GM12878 (cell line): ENCODE data around the gene GRIFIN. TPM values are rescaled to one million over a fixed set of nuclear protein-coding genes. Genes with fewer than 3 reads are reported as not detected.

Experiments used
- ATAC-seq: fragments of 200-7000 bp; cut with Tn5 transposase; 3 replicates; pipeline ENCODE4 v1.9.1; 2020; ENCODE audit warnings: mild to moderate bottlenecking, moderate library complexity
- BruUV-seq: library from RNA; stranded (reverse); fragments of 400-500 nt; replicated peaks from 2 replicates; lab custom pipeline; 2021; lab: Mats Ljungman, UMichigan
- CTCF ChIA-PET: fragments of 300-600 bp; sonication (Branson Sonifier 250); formaldehyde crosslinking; extraction: SDS; loops from one replicate; lab custom pipeline; 2021; ENCODE audit warnings: inconsistent platforms; lab: Yijun Ruan, JAX
- POLR2A ChIA-PET: fragments of 350-600 bp; formaldehyde crosslinking; extraction: SDS; loops from one replicate; lab custom pipeline; 2021; ENCODE audit warnings: inconsistent platforms; lab: Charles Lee
- RAD21 ChIA-PET: fragments of 300-600 bp; sonication (Branson Sonifier 250); formaldehyde crosslinking; loops from one replicate; lab custom pipeline; 2023; ENCODE audit warnings: antibody characterized with exemption; ENCODE audit not compliant: unreplicated experiment; lab: Charles Lee
- SMC1A ChIA-PET: fragments of 300-600 bp; sonication (Branson Sonifier 250); formaldehyde crosslinking; loops from one replicate; lab custom pipeline; 2023; ENCODE audit not compliant: unreplicated experiment, uncharacterized antibody; lab: Charles Lee
- DNase-seq: peaks from one replicate; pipeline ENCODE4 v3.0.0-alpha.2; 2011; ENCODE audit warnings: low read depth, low spot score
- FAIRE-seq: peaks from 3 replicates; lab custom pipeline; 2011; peaks lifted over from hg19 to GRCh38; lab: Jason Lieb, UNC
- H2AFZ ChIP-seq: 2 replicates; pipeline ENCODE4 v1.6.0; 2011; ENCODE audit warnings: low read depth, low read length, control low read depth; ENCODE audit not compliant: control insufficient read depth
- H3K27ac ChIP-seq: 2 replicates; pipeline ENCODE4 v1.5.1; 2011; ENCODE audit warnings: control low read depth; ENCODE audit not compliant: control insufficient read depth, insufficient read depth
- H3K27me3 ChIP-seq, 2 experiments: replicated peaks in 1 of 2; 2 replicates each; pipeline versions ENCODE4 v1.6.0 to v1.6.1; 2011; ENCODE audit warnings: low read length in 1 of 2; ENCODE audit not compliant: control insufficient read depth in 2 of 2, insufficient read depth in 2 of 2
- H3K36me3 ChIP-seq, 2 experiments: 2 replicates each; pipeline ENCODE4 v1.5.1; 2011; ENCODE audit warnings: low read length in 1 of 2; ENCODE audit not compliant: control insufficient read depth in 2 of 2, insufficient read depth in 2 of 2
- H3K4me1 ChIP-seq: 2 replicates; pipeline ENCODE4 v1.6.1; 2011; ENCODE audit warnings: mild to moderate bottlenecking, low read length, moderate library complexity, mixed read lengths; ENCODE audit not compliant: control insufficient read depth, insufficient read depth
- H3K4me2 ChIP-seq: 2 replicates; pipeline ENCODE4 v1.6.0; 2011; ENCODE audit warnings: control low read depth; ENCODE audit not compliant: control insufficient read depth, insufficient read depth
- H3K4me3 ChIP-seq: fragments of 200-600 bp; sonication (generic); 2 replicates; pipeline ENCODE4 v1.5.1; 2016
- H3K79me2 ChIP-seq: 2 replicates; pipeline ENCODE4 v1.6.0; 2011; ENCODE audit warnings: low read length; ENCODE audit not compliant: control insufficient read depth, insufficient read depth
- H3K9ac ChIP-seq: 2 replicates; pipeline ENCODE4 v1.8.0; 2011; ENCODE audit warnings: low read length, control low read depth, mixed read lengths; ENCODE audit not compliant: control insufficient read depth, insufficient read depth
- H3K9me3 ChIP-seq: replicated peaks from 3 replicates; pipeline ENCODE4 v1.5.1; 2011; ENCODE audit warnings: mild to moderate bottlenecking, low read length; ENCODE audit not compliant: control insufficient read depth, insufficient read depth
- H4K20me1 ChIP-seq: 2 replicates; pipeline ENCODE4 v1.6.0; 2011; ENCODE audit not compliant: control insufficient read depth, insufficient read depth
- ETV6 ChIP-seq, 2 experiments: fragments of 450-650 bp in 1 of 2; IDR thresholded peaks in 1 of 2; conservative IDR thresholded peaks in 1 of 2; 2 replicates each; pipeline ENCODE4 v1.6.1; 2014; ENCODE audit warnings: antibody characterized with exemption in 1 of 2, borderline replicate concordance in 1 of 2, low read depth in 1 of 2, mild to moderate bottlenecking in 1 of 2, moderate library complexity in 1 of 2
- REST ChIP-seq: IDR thresholded peaks from 2 replicates; pipeline ENCODE4 v1.6.1; 2012; ENCODE audit warnings: mild to moderate bottlenecking, low read depth, low read length
- WGBS: methylation state at CpG from one replicate; pipeline ENCODE4 v1.1.6; 2016; ENCODE audit warnings: low lambda C conversion rate; ENCODE audit not compliant: insufficient replicate concordance, insufficient coverage; ENCODE audit errors: missing lambda C conversion rate; 5-methylcytosine and 5-hydroxymethylcytosine counted together
- in situ Hi-C: fragments of 300-500 bp; cut with MboI; formaldehyde crosslinking; loops from 9 replicates; pipeline ENCODE4 v1.14.3; 2018; ENCODE audit warnings: mixed read lengths
- intact Hi-C: fragments of 100-400 bp; cut with micrococcal nuclease; formaldehyde crosslinking; loops from one replicate; pipeline ENCODE4 v1.14.2; 2022; ENCODE audit not compliant: unreplicated experiment
- polyA plus RNA-seq, 11 experiments: library from polyadenylated mRNA; depleted of rRNA in 4 of 11; unstranded in 6 of 11; stranded (reverse) in 5 of 11; fragments of >200 nt; fragmentation: Nextera tagmentation in 4 of 11; fragmentation: Illumina TruSeq in 1 of 11; extraction: Ambion mirVana in 4 of 11; extraction: Trizol in 1 of 11; gene quantifications; 1 replicate in 1 of 11; 2 replicates in 10 of 11; pipeline versions ENCODE4 v1.2.1 to v1.2.3, GENCODE V29; 2011 to 2016; ENCODE audit warnings: inconsistent platforms in 2 of 11, missing spikeins in 2 of 11, low read depth in 1 of 11
- total RNA-seq, 4 experiments: library from RNA; depleted of rRNA in 3 of 4; stranded (reverse); fragments of >200 nt in 3 of 4; fragmentation: Illumina TruSeq in 1 of 4; extraction: Trizol in 1 of 4; gene quantifications; 2 replicates each; pipeline versions ENCODE4 v1.2.1 to v1.2.3, GENCODE V29; 2013 to 2021

GRIFIN gene
- total and polyA plus RNA-seq, 10 of the 15 experiments (the other 5 are each of a cell fraction or from before 2014, with no cell fraction given), result not detected

DNA sequence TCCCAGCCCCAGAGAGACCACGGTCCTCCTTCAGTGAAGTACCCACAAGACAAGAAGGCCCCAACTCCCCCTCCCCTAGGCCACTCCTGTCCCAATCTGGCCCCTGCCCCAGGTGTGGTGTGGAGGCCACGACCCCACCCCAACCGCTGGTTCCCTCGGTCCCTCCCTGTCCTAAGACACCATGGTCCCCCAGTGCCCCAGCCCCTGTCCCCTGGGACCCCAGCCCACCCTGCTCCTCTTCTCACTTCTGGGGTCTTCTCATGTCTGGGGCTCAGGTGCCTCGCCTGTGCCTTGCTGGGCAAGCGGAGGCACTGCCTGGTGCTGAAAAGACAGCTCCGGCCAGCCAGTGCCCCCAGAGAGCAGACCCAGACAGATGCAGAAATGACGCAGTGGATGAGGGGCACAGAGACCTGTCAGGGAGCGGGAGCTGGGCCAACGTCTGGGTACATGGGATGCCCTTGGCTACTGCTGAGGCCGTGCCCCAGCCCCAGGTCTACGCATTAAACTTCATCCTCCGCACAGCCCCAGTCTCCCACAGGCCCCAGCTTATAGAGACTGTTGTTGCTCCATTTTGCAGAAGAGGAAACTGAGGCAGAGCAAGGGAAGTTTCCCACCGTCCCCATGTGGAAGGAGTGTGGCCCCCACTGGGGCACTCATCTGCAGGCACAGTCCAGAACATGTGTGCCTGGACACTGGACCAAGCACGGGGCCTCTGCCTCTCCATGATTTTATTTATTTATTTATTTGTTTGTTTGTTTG, 14.8 kb downstream of the GRIFIN start:
- no peaks in the 10 kb centered on the region for H3K79me2 ChIP-seq
- ChIA-PET CTCF (no interaction called here), RAD21 (no interaction called here), SMC1A (no interaction called here), POLR2A (no interaction called here)
- ATAC-seq, result no peak
- WGBS, result 83% methylated on average over 14 of the region's 15 CpGs
- in situ Hi-C loops (no loop called here), intact Hi-C loops (no loop called here)
- H3K4me1 ChIP-seq, result no peaks in the 10 kb centered on the region
- FAIRE-seq, result no peak
- no peaks in the 10 kb centered on the region for H3K27me3 ChIP-seq
- TF ChIP-seq ETV6 (conservative IDR thresholded peaks at IDR 0.05 in 1 of 2, IDR thresholded peaks at IDR 0.05 in 1 of 2; ENCODE audit: borderline replicate concordance in 1 of 2, low read depth in 1 of 2) (no peak), REST (peak; percentile 26; the same call in 1 of the 2 replicates)
- H2AFZ ChIP-seq, result no peak overlapping the region
- H3K36me3 ChIP-seq, result no peaks in the 10 kb centered on the region
- H3K27ac ChIP-seq, result no peak overlapping the region
- no peaks in the 10 kb centered on the region; the same call in 2 of the 3 replicates for H3K9me3 ChIP-seq
- no peak for DNase-seq
- no peak overlapping the region for H3K4me2 ChIP-seq
- no peak overlapping the region for H3K4me3 ChIP-seq
- H4K20me1 ChIP-seq, result no peaks in the 10 kb centered on the region
- BruUV-seq, result no TSS peak
- no peak overlapping the region for H3K9ac ChIP-seq
